MCF 10A (cell line): ENCODE data around the gene CNN3. TPM values are rescaled to one million over a fixed set of nuclear protein-coding genes. Genes with fewer than 3 reads are reported as not detected.

ENCODE experiments used
- BruUV-seq: library from RNA; stranded (reverse); fragments of 400-500 nt; replicated peaks from 2 replicates; lab custom pipeline; 2021; lab: Mats Ljungman, UMichigan
- CTCF ChIA-PET: fragments of 300-600 bp; sonication (Branson Sonifier 250); formaldehyde crosslinking; extraction: SDS; loops from one replicate; lab custom pipeline; 2021; ENCODE audit warnings: antibody characterized with exemption, inconsistent platforms; lab: Yijun Ruan, JAX
- POLR2A ChIA-PET: fragments of 300-600, 350-650 bp; sonication (Branson Sonifier 250); formaldehyde crosslinking; extraction: SDS; loops from one replicate; lab custom pipeline; 2020; ENCODE audit warnings: antibody characterized with exemption, inconsistent platforms; lab: Yijun Ruan, JAX
- DNase-seq: peaks from one replicate; pipeline ENCODE4 v3.0.0-alpha.2; 2018; ENCODE audit not compliant: unreplicated experiment
- H3K27ac Mint-ChIP-seq: one replicate; pipeline ENCODE4 v1.8.0; 2022; ENCODE audit warnings: mild to moderate bottlenecking, low read depth, mixed read lengths; ENCODE audit not compliant: unreplicated experiment
- H3K27me3 Mint-ChIP-seq: one replicate; pipeline ENCODE4 v1.8.0; 2022; ENCODE audit warnings: mixed read lengths; ENCODE audit not compliant: insufficient read depth, unreplicated experiment
- H3K36me3 Mint-ChIP-seq: one replicate; pipeline ENCODE4 v1.8.0; 2022; ENCODE audit warnings: mild to moderate bottlenecking, moderate library complexity, mixed read lengths; ENCODE audit not compliant: insufficient read depth, unreplicated experiment
- H3K4me1 Mint-ChIP-seq: one replicate; pipeline ENCODE4 v1.8.0; 2022; ENCODE audit warnings: mixed read lengths; ENCODE audit not compliant: insufficient read depth, unreplicated experiment
- H3K4me3 Mint-ChIP-seq: one replicate; pipeline ENCODE4 v1.8.0; 2022; ENCODE audit warnings: mild to moderate bottlenecking, moderate library complexity, mixed read lengths; ENCODE audit not compliant: unreplicated experiment
- H3K9me3 Mint-ChIP-seq: one replicate; pipeline ENCODE4 v1.8.0; 2022; ENCODE audit warnings: mixed read lengths; ENCODE audit not compliant: unreplicated experiment
- intact Hi-C: fragments of 100-400 bp; cut with micrococcal nuclease; formaldehyde crosslinking; loops from 2 replicates; pipeline ENCODE4 v1.14.1; 2022
- total RNA-seq: library from RNA; stranded (reverse); gene quantifications from 2 replicates; pipeline ENCODE4 v1.2.3, GENCODE V29; 2022
- TF ChIP-seq, protein P1 (sequence below): fragments of 200-600 bp; IDR thresholded peaks from one replicate; pipeline ENCODE4 v1.8.0; 2022; ENCODE audit warnings: antibody characterized with exemption, mild to moderate bottlenecking; ENCODE audit not compliant: unreplicated experiment

Gene CNN3
- total RNA-seq, 1 experiment from 2014 or later, result 48.2 TPM

DNA sequence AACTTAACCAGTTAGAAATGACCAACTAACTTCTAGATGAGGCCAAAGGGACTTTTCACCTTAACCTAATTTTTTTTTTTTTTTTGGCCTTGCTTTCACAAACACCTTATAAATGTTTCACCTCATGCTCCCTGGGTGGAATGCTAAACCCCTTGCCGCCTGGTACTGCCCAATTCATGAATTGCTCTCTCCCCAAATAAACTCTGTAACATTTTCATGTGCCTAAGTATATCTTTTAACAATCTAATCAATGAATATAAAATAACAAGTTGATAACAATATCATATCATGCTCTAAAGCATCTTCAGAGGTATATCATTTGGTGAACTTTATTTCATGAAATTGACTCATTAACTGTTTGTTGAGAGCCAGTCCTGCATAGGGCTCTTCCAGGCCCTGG, 10.9 kb upstream of the CNN3 start:
- DNase-seq, result no peak
- Mint-ChIP-seq H3K4me3 (no peak overlapping the region), H3K27me3 (no peaks in the 10 kb centered on the region), H3K27ac (no peak overlapping the region), H3K4me1 (peaks cover 23% of the 10 kb centered on the region), H3K36me3 (peaks cover 5% of the 10 kb centered on the region), H3K9me3 (no peaks in the 10 kb centered on the region)
- TF ChIP-seq, protein P1, sequence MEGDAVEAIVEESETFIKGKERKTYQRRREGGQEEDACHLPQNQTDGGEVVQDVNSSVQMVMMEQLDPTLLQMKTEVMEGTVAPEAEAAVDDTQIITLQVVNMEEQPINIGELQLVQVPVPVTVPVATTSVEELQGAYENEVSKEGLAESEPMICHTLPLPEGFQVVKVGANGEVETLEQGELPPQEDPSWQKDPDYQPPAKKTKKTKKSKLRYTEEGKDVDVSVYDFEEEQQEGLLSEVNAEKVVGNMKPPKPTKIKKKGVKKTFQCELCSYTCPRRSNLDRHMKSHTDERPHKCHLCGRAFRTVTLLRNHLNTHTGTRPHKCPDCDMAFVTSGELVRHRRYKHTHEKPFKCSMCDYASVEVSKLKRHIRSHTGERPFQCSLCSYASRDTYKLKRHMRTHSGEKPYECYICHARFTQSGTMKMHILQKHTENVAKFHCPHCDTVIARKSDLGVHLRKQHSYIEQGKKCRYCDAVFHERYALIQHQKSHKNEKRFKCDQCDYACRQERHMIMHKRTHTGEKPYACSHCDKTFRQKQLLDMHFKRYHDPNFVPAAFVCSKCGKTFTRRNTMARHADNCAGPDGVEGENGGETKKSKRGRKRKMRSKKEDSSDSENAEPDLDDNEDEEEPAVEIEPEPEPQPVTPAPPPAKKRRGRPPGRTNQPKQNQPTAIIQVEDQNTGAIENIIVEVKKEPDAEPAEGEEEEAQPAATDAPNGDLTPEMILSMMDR, result no peak
- intact Hi-C loops, result loop anchor here (10.0 kb wide), 1 partner anchor 297 kb away; the partner anchor contains the start of gene RWDD3
- no TSS peak for BruUV-seq
- ChIA-PET POLR2A (no interaction called here), CTCF (no interaction called here)

DNA sequence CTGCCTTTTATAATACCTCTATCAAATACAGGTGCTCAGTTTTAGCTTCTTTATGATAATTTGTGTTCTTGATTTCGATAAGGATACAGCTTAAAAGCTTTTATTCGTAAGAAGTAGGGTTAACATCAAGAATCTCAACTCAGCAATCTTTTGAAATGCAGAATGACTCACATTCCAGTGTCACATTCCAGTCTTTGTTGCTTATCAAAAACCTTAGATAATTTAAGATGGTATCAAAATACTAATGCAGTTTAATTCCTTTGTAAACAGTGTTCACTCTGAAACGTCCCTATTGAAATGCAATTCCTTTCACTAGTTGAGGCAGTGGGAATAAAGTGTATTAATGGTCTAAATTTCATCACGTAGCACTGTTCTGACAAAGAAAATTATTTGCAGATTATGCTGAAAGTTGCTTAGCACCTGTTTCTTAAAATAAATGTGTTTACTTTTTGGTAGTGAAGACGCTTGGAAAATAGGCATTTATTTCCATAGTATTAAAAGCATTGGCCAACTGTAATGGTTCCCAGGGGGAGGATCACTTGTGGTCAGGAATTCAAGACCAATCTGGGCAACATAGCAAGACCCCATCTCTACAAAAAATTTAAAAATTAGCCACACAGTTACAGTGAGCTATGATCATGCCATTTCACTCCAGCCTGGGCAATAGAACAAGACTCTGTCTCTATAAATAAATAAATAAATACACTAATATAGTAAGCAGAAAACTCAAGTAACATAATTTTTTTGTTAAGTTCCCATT, 10.1 kb upstream of the CNN3 start:
- peaks cover 23% of the 10 kb centered on the region for H3K4me1 Mint-ChIP-seq
- H3K27ac Mint-ChIP-seq, result no peak overlapping the region
- no peak overlapping the region for H3K4me3 Mint-ChIP-seq
- ChIA-PET POLR2A (interaction anchor here (1.1 kb wide), 1 partner anchor 14 kb away, joined by 3 read pairs; no protein-coding TSS in a partner anchor), CTCF (no interaction called here)
- TF ChIP-seq, protein P1, result no peak
- intact Hi-C loops, result loop anchor here (10.0 kb wide), 1 partner anchor 298 kb away; the partner anchor contains the start of gene RWDD3
- no peaks in the 10 kb centered on the region for H3K9me3 Mint-ChIP-seq
- DNase-seq, result no peak
- no TSS peak for BruUV-seq
- peaks cover 5% of the 10 kb centered on the region for H3K36me3 Mint-ChIP-seq
- no peaks in the 10 kb centered on the region for H3K27me3 Mint-ChIP-seq

DNA sequence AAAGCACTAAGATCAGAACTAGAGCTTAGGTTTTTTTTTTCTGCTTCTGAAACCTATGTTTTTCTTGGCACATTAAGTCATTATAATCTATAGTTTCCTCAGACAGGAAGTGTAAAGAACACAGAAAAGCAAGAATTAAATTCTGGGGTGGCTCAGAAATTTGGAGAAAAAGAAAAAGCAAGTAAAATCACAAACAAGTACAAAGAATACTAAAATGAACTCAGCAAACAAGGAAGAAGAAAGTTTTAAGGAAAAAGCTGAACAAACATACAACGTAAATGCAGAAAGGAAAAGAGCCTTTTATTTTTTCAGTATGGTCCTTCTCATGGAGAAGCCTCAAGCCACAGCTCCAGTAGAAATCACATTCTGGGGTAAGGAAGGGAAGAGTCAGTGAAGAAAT, 8.6 kb upstream of the CNN3 start:
- no peaks in the 10 kb centered on the region for H3K27me3 Mint-ChIP-seq
- ChIA-PET POLR2A (interaction anchor here (0.6 to 0.9 kb wide), 2 partner anchors 18 to 106 kb away, joined by 3 read pairs; no protein-coding TSS in a partner anchor), CTCF (no interaction called here)
- H3K4me1 Mint-ChIP-seq, result peaks cover 23% of the 10 kb centered on the region
- no peaks in the 10 kb centered on the region for H3K9me3 Mint-ChIP-seq
- DNase-seq, result no peak
- BruUV-seq, result no TSS peak
- H3K36me3 Mint-ChIP-seq, result no peaks in the 10 kb centered on the region
- TF ChIP-seq, protein P1, result no peak
- H3K27ac Mint-ChIP-seq, result peak overlapping the region; percentile 71
- H3K4me3 Mint-ChIP-seq, result no peak overlapping the region
- intact Hi-C loops, result loop anchor here (10.0 kb wide), 1 partner anchor 299 kb away; the partner anchor contains the start of gene RWDD3

DNA sequence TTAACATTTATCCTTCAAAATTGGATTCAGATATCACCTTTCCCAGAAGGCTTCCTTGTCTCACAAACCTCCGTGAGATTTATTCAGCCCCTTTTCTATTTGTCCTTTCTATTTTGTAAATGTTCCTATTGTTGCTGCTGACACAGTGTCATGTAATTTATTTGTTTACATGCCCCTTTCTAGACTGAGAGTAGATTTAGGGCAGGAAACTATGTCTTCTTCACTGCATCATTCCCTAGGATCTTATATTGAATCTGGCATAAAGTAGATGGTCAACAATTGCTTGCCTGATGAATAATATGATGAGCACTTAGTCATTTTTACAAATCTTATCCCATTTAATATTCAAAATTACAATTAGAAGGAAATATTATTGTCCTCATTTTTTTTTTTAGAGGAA, 8.1 kb upstream of the CNN3 start:
- peaks cover 23% of the 10 kb centered on the region for H3K4me1 Mint-ChIP-seq
- ChIA-PET POLR2A (interaction anchor here (0.6 to 0.9 kb wide), 2 partner anchors 18 to 106 kb away, joined by 3 read pairs; no protein-coding TSS in a partner anchor), CTCF (no interaction called here)
- no peaks in the 10 kb centered on the region for H3K36me3 Mint-ChIP-seq
- H3K9me3 Mint-ChIP-seq, result no peaks in the 10 kb centered on the region
- no peaks in the 10 kb centered on the region for H3K27me3 Mint-ChIP-seq
- intact Hi-C loops, result loop anchor here (10.0 kb wide), 1 partner anchor 300 kb away; the partner anchor contains the start of gene RWDD3
- TF ChIP-seq, protein P1, result no peak
- DNase-seq, result no peak
- no TSS peak for BruUV-seq
- H3K4me3 Mint-ChIP-seq, result no peak overlapping the region
- H3K27ac Mint-ChIP-seq, result peak overlapping the region; percentile 71
